ENCODE data around the gene OTUD7B. TPM values are rescaled to one million over a fixed set of nuclear protein-coding genes. Genes with fewer than 3 reads are reported as not detected.

OTUD7B gene
- total and polyA plus RNA-seq, 7 donors, result 6.0 to 25.2 (median 17.0) TPM

GRCh38 chr1:150006881-150007421, 3.6 kb downstream of the OTUD7B start:
- 90 to 93% methylated on average over 4 of the region's 4 CpGs for WGBS, 2 donors
- no peaks in the 10 kb centered on the region for H3K9me3 ChIP-seq
- H3K4me3 ChIP-seq, result peak overlapping the region in 1 of 4 donors; percentile 13
- no peaks in the 10 kb centered on the region for H3K27me3 ChIP-seq
- intact Hi-C loops (cut with DNase I), result loop anchor here (5.0 kb wide), 1 partner anchor 35 kb away; no protein-coding TSS in a partner anchor
- H3K27ac ChIP-seq, result peak overlapping the region; percentile 1 to 99 (median 55)
- TF ChIP-seq POLR2AphosphoS5 (IDR thresholded peaks at IDR 0.05) (peak in 3 of 4 donors; percentile 50 to 71 (median 64)), EP300 (IDR thresholded peaks at IDR 0.05) (no peak)
- peaks cover 0 to 71% (median 50%) of the 10 kb centered on the region in 4 donors for H3K4me1 ChIP-seq
- H3K36me3 ChIP-seq, result peaks cover 0 to 22% (median 2%) of the 10 kb centered on the region in 4 donors
- no peak for DNase-seq

DNA sequence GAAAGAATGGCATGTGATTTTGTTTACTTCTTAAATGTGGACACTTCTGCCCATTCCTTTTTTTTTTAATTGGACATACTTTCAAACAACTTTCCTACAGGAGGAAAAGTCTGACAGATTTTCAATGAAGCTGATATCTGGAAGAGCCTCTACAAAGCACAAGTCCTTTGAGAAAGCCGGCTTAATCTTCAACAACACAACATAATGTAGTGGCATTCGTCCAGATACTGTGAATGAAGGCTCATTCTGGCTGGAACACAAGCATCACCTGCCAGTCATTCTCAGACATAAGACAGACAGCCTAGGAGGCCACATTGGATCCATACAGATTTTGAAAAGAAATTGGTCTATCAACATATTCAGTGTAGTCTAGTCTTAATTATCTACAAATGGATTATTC, 4.9 kb downstream of the OTUD7B start:
- no peak for DNase-seq
- intact Hi-C loops (cut with DNase I), result loop anchor here (5.0 kb wide), 1 partner anchor 33 kb away; no protein-coding TSS in a partner anchor
- peak overlapping the region in 1 of 4 donors; percentile 1 for H3K27ac ChIP-seq
- peaks cover 0 to 74% (median 57%) of the 10 kb centered on the region in 4 donors for H3K4me1 ChIP-seq
- peaks cover 0 to 23% (median 2%) of the 10 kb centered on the region in 4 donors for H3K36me3 ChIP-seq
- TF ChIP-seq POLR2A (IDR thresholded peaks at IDR 0.05) (no peak), POLR2AphosphoS5 (IDR thresholded peaks at IDR 0.05) (no peak), EP300 (IDR thresholded peaks at IDR 0.05) (no peak)
- TF ChIP-seq, protein P1, sequence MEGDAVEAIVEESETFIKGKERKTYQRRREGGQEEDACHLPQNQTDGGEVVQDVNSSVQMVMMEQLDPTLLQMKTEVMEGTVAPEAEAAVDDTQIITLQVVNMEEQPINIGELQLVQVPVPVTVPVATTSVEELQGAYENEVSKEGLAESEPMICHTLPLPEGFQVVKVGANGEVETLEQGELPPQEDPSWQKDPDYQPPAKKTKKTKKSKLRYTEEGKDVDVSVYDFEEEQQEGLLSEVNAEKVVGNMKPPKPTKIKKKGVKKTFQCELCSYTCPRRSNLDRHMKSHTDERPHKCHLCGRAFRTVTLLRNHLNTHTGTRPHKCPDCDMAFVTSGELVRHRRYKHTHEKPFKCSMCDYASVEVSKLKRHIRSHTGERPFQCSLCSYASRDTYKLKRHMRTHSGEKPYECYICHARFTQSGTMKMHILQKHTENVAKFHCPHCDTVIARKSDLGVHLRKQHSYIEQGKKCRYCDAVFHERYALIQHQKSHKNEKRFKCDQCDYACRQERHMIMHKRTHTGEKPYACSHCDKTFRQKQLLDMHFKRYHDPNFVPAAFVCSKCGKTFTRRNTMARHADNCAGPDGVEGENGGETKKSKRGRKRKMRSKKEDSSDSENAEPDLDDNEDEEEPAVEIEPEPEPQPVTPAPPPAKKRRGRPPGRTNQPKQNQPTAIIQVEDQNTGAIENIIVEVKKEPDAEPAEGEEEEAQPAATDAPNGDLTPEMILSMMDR (IDR thresholded peaks at IDR 0.05), result no peak
- H3K4me3 ChIP-seq, result no peak overlapping the region
- no peaks in the 10 kb centered on the region for H3K27me3 ChIP-seq
- no peaks in the 10 kb centered on the region for H3K9me3 ChIP-seq
- 25 to 64% methylated on average over 2 of the region's 2 CpGs for WGBS, 2 donors

- WGBS, 2 donors, result 89 to 94% methylated on average over 3 of the region's 3 CpGs
- no peak for DNase-seq
- H3K4me1 ChIP-seq, result peaks cover 0 to 82% (median 58%) of the 10 kb centered on the region in 4 donors
- H3K27ac ChIP-seq, result no peak overlapping the region
- intact Hi-C loops (cut with DNase I), result no loop called here
- H3K4me3 ChIP-seq, result no peak overlapping the region
- no peak for TF ChIP-seq POLR2A (IDR thresholded peaks at IDR 0.05)
- TF ChIP-seq, protein P1 (IDR thresholded peaks at IDR 0.05), result no peak
- no peak for TF ChIP-seq POLR2AphosphoS5 (IDR thresholded peaks at IDR 0.05)
- TF ChIP-seq EP300 (IDR thresholded peaks at IDR 0.05), result no peak
- no peaks in the 10 kb centered on the region for H3K27me3 ChIP-seq
- H3K9me3 ChIP-seq, result no peaks in the 10 kb centered on the region
- peaks cover 0 to 30% (median 5%) of the 10 kb centered on the region in 4 donors for H3K36me3 ChIP-seq
Observed at GRCh38 chr1:150003801-150004200, 6.7 kb downstream of the OTUD7B start.

- intact Hi-C loops (cut with DNase I), result no loop called here
- H3K27me3 ChIP-seq, result no peaks in the 10 kb centered on the region
- no peak for DNase-seq
- peaks cover 0 to 30% (median 5%) of the 10 kb centered on the region in 4 donors for H3K36me3 ChIP-seq
- H3K27ac ChIP-seq, result peak overlapping the region in 3 of 4 donors; percentile 18 to 69 (median 45)
- 82 to 93% methylated on average over 2 of the region's 2 CpGs for WGBS, 2 donors
- no peak for TF ChIP-seq POLR2A (IDR thresholded peaks at IDR 0.05)
- no peak for TF ChIP-seq EP300 (IDR thresholded peaks at IDR 0.05)
- no peak for TF ChIP-seq POLR2AphosphoS5 (IDR thresholded peaks at IDR 0.05)
- TF ChIP-seq, protein P1 (IDR thresholded peaks at IDR 0.05), result no peak
- H3K4me1 ChIP-seq, result peaks cover 0 to 80% (median 52%) of the 10 kb centered on the region in 4 donors
- H3K4me3 ChIP-seq, result no peak overlapping the region
- no peaks in the 10 kb centered on the region for H3K9me3 ChIP-seq
Observed at GRCh38 chr1:150002217-150002616, 8.3 kb downstream of the OTUD7B start.

DNA sequence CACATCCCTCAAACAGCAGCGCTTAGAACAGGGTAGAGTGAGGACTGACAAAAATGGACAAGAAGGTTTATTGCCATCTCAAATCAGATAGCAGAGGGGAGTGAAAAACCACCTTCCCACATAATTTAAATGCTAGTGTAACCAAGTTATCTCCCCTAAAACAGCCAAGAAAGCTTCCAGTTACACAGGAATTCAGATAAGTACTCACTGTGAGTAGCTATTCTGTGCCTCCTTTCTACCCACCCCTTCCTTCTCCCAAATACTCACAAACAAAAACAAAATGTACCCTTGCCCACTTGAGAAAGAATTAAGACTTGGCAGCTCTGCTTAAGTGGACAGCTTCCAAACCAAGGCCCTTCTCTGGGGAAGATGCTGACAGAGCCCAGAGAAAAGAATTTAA, 9.1 kb downstream of the OTUD7B start:
- intact Hi-C loops (cut with DNase I), result no loop called here
- WGBS, 2 donors, result 97 to 98% methylated on average over 1 of the region's 1 CpG
- Histone ChIP-seq H3K27me3 (no peaks in the 10 kb centered on the region), H3K9me3 (no peaks in the 10 kb centered on the region), H3K4me3 (no peak overlapping the region), H3K4me1 (peaks cover 0 to 80% (median 54%) of the 10 kb centered on the region in 4 donors), H3K27ac (peak overlapping the region; percentile 45 to 69 (median 54)), H3K36me3 (peaks cover 0 to 27% (median 5%) of the 10 kb centered on the region in 4 donors)
- TF ChIP-seq, protein P1 (IDR thresholded peaks at IDR 0.05), result no peak
- TF ChIP-seq EP300 (IDR thresholded peaks at IDR 0.05) (no peak), POLR2AphosphoS5 (IDR thresholded peaks at IDR 0.05) (no peak), POLR2A (IDR thresholded peaks at IDR 0.05) (no peak)
- no peak for DNase-seq

All from sigmoid colon (tissue), 7 donors.